ENCODE measurements around the gene C14orf132. TPM values are rescaled to one million over a fixed set of nuclear protein-coding genes. Genes with fewer than 3 reads are reported as not detected.

C14orf132 gene
- polyA plus RNA-seq, 1 donor (not counting 4 experiments of a cell fraction or from before 2014, with no cell fraction given), result 1.3 TPM

DNA sequence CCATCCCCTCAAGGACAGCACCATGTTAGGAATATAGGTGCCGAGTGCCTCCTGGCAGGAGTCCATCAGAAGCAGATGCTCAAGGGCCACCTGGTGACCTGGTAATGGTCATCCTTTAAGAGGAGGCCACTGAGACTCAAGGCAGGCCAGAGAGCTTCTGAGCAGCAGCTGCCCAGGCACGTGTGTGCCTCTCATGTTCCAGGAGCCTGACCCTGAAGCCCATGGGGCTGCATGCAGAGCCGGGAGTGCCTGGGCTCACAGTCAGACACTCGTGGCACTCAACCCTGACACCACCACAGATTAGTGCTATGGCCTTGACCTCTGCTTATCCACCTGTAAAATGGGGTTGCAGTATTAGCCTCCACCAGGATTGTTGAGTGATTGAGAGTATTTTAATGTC lies 45.6 kb downstream of the C14orf132 start:
- H3K9me3 ChIP-seq (ENCODE audit: control insufficient read depth, low read depth, low read length), result no peaks in the 10 kb centered on the region
- FAIRE-seq (no peak), DNase-seq (ENCODE audit: low read depth, low spot score) (no peak)
- H3K9me1 ChIP-seq (ENCODE audit: control insufficient read depth, extremely low read depth, insufficient read depth, low read length), result no peaks in the 10 kb centered on the region
- no peaks in the 10 kb centered on the region for H3K79me2 ChIP-seq (ENCODE audit: control insufficient read depth, insufficient read depth, low read length)
- H3K27ac ChIP-seq (ENCODE audit: control insufficient read depth, insufficient read depth, low read length), result no peak overlapping the region
- H3K36me3 ChIP-seq (ENCODE audit: control insufficient read depth in 2 of 2, extremely low read depth in 1 of 2, insufficient read depth in 2 of 2, low read length in 2 of 2), result no peaks in the 10 kb centered on the region
- H2AFZ ChIP-seq (ENCODE audit: control insufficient read depth, low read length), result no peak overlapping the region
- H3K4me3 ChIP-seq (ENCODE audit: control insufficient read depth in 2 of 3, extremely low read depth in 1 of 3, insufficient read depth in 2 of 3, low read depth in 1 of 3, low read length in 3 of 3), result no peak overlapping the region
- no peak overlapping the region for H3K4me2 ChIP-seq (ENCODE audit: control insufficient read depth, extremely low read depth, insufficient read depth, low read depth, low read length)
- H3K27me3 ChIP-seq (ENCODE audit: control insufficient read depth, extremely low read depth, insufficient read depth, low read length), result peaks cover 11% of the 10 kb centered on the region
- TF ChIP-seq, protein P1, sequence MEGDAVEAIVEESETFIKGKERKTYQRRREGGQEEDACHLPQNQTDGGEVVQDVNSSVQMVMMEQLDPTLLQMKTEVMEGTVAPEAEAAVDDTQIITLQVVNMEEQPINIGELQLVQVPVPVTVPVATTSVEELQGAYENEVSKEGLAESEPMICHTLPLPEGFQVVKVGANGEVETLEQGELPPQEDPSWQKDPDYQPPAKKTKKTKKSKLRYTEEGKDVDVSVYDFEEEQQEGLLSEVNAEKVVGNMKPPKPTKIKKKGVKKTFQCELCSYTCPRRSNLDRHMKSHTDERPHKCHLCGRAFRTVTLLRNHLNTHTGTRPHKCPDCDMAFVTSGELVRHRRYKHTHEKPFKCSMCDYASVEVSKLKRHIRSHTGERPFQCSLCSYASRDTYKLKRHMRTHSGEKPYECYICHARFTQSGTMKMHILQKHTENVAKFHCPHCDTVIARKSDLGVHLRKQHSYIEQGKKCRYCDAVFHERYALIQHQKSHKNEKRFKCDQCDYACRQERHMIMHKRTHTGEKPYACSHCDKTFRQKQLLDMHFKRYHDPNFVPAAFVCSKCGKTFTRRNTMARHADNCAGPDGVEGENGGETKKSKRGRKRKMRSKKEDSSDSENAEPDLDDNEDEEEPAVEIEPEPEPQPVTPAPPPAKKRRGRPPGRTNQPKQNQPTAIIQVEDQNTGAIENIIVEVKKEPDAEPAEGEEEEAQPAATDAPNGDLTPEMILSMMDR (optimal IDR thresholded peaks at IDR 0.05 in 1 of 3, IDR thresholded peaks at IDR 0.05 in 1 of 3, conservative IDR thresholded peaks at IDR 0.05 in 1 of 3; ENCODE audit: extremely low read depth in 1 of 3, insufficient read depth in 2 of 3, low read length in 3 of 3), result no peak
- TF ChIP-seq EZH2 (IDR thresholded peaks at IDR 0.05; ENCODE audit: low read length), result no peak
- H3K9ac ChIP-seq (ENCODE audit: control insufficient read depth, extremely low read depth, insufficient read depth, low read length), result no peak overlapping the region
- H3K4me1 ChIP-seq (ENCODE audit: control insufficient read depth, extremely low read depth, insufficient read depth, low read length), result peaks cover 10% of the 10 kb centered on the region
- no peaks in the 10 kb centered on the region for H4K20me1 ChIP-seq (ENCODE audit: control insufficient read depth, extremely low read depth, insufficient read depth, low read length)
- dilution Hi-C loops (cut with MboI; ENCODE audit: extremely low pct_ligation_motif_present, low sequenced_read_pairs), result no loop called here

DNA sequence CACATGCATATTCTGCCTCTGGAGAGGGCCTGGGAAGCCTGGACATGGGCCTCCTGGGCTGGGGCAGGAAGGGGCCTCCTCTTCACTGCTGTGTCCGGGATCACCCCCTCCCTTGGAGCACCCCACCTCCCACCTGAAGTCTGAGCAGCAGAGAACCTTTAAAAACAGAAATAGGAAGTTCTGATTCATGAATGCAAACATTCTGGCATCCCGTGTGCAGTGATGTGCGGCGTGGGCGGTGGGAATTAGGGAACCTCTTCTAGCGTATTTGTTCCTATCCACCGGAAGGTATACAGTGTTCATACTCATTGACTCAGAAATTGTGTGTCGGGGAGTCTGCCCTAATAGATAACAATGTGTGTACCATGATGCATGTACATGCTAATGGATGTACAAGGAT lies 46.2 kb downstream of the C14orf132 start:
- no peaks in the 10 kb centered on the region for H3K36me3 ChIP-seq (ENCODE audit: control insufficient read depth in 2 of 2, extremely low read depth in 1 of 2, insufficient read depth in 2 of 2, low read length in 2 of 2)
- no peaks in the 10 kb centered on the region for H3K79me2 ChIP-seq (ENCODE audit: control insufficient read depth, insufficient read depth, low read length)
- H3K27ac ChIP-seq (ENCODE audit: control insufficient read depth, insufficient read depth, low read length), result no peak overlapping the region
- no peaks in the 10 kb centered on the region for H4K20me1 ChIP-seq (ENCODE audit: control insufficient read depth, extremely low read depth, insufficient read depth, low read length)
- peaks cover 10% of the 10 kb centered on the region for H3K4me1 ChIP-seq (ENCODE audit: control insufficient read depth, extremely low read depth, insufficient read depth, low read length)
- peaks cover 13% of the 10 kb centered on the region for H3K27me3 ChIP-seq (ENCODE audit: control insufficient read depth, extremely low read depth, insufficient read depth, low read length)
- H3K9me1 ChIP-seq (ENCODE audit: control insufficient read depth, extremely low read depth, insufficient read depth, low read length), result no peaks in the 10 kb centered on the region
- no peak for FAIRE-seq
- H3K9ac ChIP-seq (ENCODE audit: control insufficient read depth, extremely low read depth, insufficient read depth, low read length), result no peak overlapping the region
- no peak overlapping the region for H3K4me2 ChIP-seq (ENCODE audit: control insufficient read depth, extremely low read depth, insufficient read depth, low read depth, low read length)
- TF ChIP-seq, protein P1 (optimal IDR thresholded peaks at IDR 0.05 in 1 of 3, IDR thresholded peaks at IDR 0.05 in 1 of 3, conservative IDR thresholded peaks at IDR 0.05 in 1 of 3; ENCODE audit: extremely low read depth in 1 of 3, insufficient read depth in 2 of 3, low read length in 3 of 3), result no peak
- no peak for TF ChIP-seq EZH2 (IDR thresholded peaks at IDR 0.05; ENCODE audit: low read length)
- no peak overlapping the region for H3K4me3 ChIP-seq (ENCODE audit: control insufficient read depth in 2 of 3, extremely low read depth in 1 of 3, insufficient read depth in 2 of 3, low read depth in 1 of 3, low read length in 3 of 3)
- no peaks in the 10 kb centered on the region for H3K9me3 ChIP-seq (ENCODE audit: control insufficient read depth, low read depth, low read length)
- dilution Hi-C loops (cut with MboI; ENCODE audit: extremely low pct_ligation_motif_present, low sequenced_read_pairs), result no loop called here
- H2AFZ ChIP-seq (ENCODE audit: control insufficient read depth, low read length), result no peak overlapping the region
- no peak for DNase-seq (ENCODE audit: low read depth, low spot score)

Measured in keratinocyte (primary cell).